DMS153 treated with DMSO at 0.1 percent for 48 hours (cell line): ENCODE data around the gene PRR5L.
"Not testable (repeated sequence)": the region's sequence is repeated elsewhere in the genome, so short reads cannot be mapped to it uniquely, and the experiment has no call there.

Source experiments
- DNase-seq: peaks from one replicate; lab custom pipeline; 2025; ENCODE audit not compliant: unreplicated experiment; lab: John Stamatoyannopoulos, UW

The PRR5L gene

DNA sequence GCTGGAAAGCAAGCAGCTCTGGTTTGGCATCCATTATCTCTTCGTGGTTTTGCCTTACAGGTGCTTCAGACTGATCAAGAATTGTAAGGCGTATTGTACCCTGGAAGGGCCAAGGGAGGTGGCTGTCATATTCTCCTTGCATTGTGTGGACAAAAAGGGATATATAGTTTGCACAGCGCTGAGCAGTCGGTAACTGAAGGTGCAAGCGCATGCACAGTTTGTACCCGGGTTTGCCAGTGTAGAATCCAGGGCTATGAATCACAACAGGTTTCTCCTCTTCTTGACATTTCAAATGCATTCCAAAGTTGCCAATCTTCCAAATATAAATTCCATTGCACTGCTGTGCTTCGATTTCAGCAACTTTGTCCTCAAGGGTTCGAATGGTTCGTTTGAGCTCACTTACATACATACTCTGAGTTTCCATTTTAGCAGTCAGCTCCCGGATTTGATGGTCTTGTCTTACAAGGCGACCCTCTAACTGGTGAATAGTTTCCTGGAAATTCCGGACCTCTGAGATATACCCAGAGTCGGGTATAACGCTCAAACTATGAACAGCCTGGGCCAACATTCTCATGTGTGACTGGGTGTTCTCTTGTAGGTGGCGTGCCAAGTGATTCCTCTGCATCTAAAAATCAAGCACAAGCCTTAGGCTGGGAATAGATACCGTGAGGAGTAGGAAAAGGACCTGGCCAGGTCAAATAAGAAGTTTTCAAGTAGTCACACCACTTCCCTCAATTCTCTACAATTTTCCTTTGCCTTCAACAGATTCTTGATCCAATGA is 194.1 kb downstream of the PRR5L start:
- DNase-seq, result no peak

DNA sequence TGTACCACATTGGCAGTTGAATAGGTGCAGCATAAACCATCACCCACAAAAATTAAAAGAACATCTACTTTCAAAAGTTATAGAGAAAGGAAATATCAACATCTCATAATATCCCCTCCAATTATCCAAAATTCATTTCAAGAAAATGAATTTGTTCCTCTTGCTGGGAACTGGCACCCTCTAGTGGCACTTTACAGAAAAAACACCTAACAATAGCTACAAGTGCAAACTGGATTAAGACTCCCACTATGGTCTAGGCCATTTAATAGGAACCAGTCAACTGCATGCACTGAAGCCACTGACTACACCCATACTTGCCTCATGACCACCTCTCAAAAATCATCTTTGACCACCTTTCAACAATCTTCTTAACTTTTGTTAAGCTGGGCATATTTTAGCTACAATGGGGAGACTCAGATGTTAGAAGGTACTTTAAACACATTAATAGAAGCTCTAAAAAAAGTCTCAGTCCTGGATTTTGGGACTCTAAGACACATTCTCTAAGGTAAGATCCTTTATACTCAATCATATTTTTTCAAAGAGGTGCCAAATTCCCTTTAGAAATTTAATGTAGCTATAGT is 196.7 kb downstream of the PRR5L start:
- DNase-seq, result peak; percentile 38

DNA sequence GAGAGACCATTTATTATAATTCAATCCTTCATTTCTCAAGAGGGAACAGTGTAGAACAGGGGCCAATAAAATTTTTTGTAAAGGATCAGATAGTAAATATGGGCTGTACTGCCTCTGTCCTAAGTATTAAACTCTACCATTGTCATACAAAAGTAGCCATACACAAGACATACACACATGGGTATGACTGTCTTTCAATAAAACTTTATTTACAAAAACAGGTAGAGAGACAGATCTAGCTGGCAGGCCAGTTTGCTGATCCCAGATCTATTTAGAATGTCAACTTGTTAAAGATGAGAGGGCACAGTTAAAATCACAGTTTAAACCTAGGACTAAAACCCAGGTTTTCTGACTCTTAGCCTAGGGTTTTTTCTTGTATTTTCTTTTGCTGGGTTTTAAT is 197.2 kb downstream of the PRR5L start:
- DNase-seq, result no peak

DNA sequence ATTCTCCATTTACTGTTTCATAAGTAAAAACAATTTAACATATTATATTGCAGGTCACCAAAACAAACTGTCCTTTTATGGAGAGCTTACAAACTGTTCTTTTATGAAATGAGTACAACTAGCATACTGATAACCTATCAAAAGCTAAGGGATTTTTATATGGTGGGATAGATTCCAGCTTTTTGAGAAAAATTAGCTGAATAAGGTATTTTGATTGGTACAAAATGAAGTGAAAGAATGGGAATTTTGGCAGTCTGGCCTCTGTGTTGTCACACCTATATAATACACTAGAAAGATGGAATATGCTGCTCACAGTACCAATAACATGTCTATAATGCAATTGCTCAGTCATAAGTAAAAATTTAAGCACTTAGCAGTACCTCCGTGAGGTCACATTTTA is 202.6 kb downstream of the PRR5L start:
- DNase-seq, result no peak

DNA sequence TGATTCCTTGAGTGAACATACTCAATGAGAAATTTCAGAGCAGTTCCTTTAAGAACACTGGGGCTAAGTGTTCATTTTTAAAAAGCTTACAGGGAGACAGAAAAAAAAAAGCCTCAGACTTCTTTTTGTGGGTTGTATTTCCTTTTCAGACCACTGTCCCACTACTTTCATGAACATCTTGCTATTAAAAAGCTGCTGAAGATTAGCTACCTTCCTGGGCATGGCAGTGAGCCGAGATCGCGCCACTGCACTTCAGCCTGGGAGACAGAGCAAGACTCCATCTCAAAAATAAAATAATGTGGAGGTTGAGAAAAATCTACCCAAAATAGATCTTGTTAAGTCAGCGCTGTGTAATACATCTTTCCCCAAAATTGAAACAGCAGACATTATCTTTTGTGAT is 203.2 kb downstream of the PRR5L start:
- DNase-seq, result no peak

DNA sequence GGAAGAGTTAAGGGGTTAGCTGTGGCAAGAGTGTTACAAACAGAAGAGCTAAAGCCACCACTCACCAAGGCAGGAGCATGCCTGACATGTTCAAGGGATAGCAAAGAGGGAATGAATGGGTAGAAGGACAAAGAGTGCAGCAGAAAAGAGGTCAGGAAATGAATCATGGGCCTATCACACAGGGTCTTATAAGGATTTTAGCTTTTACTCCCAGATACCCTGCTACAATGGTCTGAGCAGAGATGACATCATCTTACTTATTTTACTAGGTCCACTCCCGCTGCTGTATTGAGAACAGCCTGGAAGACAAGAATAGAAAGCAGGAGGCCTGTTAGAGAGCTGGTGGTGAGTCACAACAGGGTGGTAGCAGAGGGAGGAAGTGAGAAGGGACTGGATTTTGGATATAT is 204.2 kb downstream of the PRR5L start:
- no peak for DNase-seq

DNA sequence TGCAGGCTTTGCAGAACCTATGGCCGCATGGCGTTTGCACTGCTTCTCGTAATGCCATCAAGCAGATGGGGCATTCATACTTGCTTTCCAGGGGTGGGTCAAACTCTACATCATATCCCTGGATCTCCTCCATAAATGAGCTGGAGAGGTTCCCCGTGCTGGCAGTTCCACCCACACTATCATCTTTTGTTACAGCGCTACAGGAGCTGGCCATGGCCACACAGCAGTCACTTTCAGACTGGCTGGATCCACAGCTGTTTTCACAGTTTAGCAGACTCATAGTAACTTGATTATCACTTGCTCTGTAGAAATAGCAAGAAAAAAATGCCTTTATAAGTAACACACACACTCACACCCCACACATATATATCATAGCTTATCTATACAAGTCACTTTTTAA is 205.1 kb downstream of the PRR5L start:
- DNase-seq, result no peak

DNA sequence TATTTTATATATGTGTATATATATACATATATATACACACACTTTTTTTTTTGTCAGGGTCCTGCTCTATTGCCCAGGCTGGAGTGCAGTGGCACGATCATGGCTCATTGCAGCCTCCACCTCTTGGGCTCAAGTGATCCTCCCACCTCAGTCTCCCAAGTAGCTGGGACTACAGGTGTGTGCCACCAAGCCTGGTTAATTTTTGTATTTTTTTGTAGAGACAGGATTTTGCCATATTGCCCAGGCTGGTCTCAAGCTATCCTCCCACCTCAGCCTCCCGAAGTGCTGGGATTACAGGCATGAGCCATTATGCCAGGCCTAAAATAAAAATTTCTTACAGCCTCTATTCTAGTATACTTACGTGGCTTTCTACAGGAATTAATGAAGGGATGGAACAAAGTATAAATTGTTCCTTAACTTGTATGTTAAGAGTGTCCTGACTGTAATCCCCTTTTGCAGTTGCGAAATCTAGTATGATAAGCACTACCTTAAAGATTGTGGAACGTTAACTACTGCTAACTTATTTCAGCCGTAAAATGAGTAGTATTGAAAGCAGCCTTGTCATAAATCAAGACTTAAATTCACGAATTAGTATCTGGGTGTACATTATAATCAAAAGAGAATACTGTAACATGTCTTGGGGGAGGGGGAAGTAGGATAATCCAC is 211.9 kb downstream of the PRR5L start:
- DNase-seq, result no peak

DNA sequence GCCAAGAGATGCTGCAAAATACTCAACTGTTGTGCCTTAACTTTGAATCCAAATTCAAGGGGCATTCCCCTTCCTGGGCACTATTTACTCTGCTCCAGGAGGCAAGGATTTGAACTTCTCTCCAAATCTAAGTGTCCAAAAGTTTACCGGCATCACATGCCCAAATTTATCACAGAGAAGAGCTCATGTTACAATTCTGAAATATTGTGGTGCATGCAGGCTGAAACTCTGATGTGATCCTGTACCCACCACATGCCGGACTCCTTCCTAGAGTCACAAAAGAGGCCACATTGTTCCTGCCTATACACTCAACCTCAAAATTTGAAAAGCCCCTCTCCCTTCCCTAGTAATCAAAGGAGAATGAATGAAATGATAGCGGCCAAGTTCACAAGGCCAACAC is 212.7 kb downstream of the PRR5L start:
- DNase-seq, result no peak

DNA sequence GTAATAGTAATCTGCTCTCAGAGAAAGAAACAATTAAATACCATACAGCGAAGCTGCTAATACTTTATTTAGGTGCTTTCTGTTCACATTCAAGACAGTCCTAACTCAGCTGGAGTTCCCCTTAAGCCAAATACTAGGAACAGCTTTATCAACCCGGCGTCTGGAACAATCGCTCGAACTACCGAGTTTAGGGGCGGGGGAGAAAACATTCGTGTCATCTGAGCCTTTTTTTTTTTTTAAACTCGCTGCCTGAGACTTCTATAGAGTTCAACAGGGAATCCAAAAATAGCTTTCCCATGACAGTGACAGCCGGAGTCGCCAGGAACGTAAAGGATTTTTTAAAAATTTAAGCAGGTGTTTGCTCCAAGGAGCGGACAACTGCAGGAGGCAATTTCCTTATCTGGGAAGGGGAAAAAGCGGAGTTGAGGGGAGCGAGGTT is 213.1 kb downstream of the PRR5L start:
- DNase-seq, result no peak

DNA sequence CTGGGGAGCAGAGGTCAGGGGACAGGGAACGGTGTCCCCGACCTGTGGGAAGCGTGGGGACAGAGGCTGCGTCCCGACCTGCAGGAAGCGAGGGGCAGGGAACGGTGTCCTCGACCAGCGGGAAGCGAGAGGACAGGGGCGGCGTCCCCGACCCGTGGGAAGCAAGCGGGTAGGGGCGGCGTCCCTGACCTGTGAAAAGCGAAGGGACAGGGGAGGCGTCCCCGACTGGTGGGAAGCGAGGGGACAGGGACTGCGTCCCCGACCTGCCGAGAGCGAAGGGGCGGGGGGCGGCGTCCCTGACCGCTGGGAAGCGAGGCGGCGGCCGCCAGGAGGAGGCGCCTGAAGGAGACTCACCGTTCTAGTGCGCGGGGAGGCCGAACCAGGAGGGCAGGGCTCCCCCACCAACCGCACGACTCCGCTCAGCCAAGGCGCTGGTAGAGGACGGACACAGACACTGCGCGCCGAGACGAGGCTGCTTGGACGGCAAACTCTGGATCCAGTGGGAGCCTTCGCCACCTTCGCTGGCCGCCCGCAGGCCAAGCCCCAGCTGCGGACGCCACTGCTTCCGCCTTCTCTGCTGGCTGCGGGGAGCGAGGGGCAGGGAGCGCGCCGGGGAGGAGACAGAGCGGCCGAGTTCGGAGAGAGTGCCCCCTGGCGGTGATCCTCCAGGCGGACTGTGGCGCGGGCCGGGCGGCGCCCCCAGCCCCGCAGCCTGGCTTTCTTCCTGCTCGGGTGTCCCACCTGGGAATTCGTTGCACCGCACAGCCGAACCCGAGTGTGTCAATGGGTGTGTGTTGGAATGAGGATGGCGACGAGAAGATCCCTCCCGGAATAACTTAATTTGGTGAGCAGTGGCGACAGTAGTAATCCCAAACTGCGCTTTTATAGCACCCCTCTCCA is 213.9 kb downstream of the PRR5L start, which contains the start of gene TRAF6:
Gene TRAF6, minus strand, starts transcription at position 579 of the 900 bp plus-strand sequence. CDS start 8,757 bp downstream, outside the sequence.
- DNase-seq, result peak; percentile 74

DNA sequence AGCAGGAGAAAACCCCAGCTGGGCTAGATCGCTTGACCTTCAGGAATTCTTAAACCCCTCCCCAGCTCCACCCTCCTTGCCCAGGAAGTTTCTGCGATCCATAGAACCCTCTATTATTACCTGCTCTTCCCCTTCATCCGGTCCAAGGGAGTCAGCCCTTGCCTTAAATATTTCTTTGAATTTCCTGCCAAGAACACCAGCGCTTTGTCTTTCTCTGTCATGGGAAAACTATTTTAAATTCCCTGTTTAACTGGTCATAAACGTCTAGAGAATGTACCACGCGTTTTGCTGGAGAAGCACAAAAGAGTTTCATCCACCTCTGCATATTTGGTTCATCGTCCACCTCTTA is 214.5 kb downstream of the PRR5L start:
- DNase-seq, result no peak

DNA sequence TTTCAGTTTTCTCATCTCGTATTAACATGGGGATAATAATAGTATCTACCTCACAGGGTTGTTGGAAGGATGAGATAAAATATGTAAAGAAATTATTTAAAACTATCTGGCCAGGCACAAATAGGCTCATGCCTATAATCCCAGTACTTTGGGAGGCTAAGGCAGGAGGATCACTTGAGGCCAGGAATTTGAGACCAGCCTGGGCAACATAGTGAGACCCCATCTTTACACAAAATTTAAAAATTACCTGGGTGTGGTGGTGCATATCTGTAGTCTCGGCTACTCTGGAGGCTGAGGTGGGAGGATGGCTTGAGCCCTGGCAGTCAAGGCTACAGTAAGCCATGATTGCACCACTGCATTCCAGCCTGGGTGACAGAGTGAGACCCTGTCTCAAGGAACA is 215.0 kb downstream of the PRR5L start:
- DNase-seq, result not testable (repeated sequence)

DNA sequence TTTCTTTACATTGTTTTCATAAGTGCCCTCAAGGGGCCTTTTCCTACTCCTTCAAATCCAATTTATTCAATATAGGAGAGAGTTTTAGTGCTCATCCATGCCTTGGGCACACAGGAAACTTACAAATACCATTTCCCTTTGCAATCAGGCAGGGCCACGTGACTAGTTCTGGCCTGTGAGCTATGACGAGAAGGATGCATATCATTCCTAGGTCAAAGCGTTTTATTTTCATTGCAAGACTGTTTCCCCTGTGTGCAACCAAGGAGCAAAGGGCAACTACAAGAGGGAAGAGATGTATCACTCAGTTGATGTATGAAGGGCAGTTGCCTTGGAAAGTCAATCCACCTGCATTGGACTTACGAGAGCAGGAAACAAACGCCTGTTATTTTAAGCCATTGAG is 215.9 kb downstream of the PRR5L start:
- no peak for DNase-seq

DNA sequence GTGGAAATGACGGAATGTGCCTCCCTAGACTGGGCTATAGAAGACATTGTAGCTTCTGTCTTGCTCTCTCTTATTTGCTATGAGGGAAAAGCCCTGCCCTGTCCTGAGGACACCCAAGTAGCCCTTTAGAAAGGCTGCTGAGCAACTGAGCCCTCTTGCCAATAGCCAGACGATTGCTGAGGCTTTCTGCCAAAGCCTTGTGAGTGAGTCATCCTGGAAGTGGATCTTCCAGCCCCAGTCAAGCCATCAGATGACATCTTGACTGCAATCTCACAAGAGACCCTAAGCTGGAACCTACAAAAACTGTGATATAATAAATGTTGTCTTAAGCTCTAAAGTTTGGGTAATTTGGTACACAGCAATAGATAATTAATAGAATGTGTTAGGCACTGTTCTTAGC is 217.9 kb downstream of the PRR5L start:
- DNase-seq, result no peak
